ENCODE measurements around the gene ALOX12B. TPM values are rescaled to one million over a fixed set of nuclear protein-coding genes. Genes with fewer than 3 reads are reported as not detected.
"Not testable (repeated sequence)": the region's sequence is repeated elsewhere in the genome, so short reads cannot be mapped to it uniquely, and the experiment has no call there.

The ALOX12B gene
- total RNA-seq, 1 experiment from 2014 or later: not detected

DNA sequence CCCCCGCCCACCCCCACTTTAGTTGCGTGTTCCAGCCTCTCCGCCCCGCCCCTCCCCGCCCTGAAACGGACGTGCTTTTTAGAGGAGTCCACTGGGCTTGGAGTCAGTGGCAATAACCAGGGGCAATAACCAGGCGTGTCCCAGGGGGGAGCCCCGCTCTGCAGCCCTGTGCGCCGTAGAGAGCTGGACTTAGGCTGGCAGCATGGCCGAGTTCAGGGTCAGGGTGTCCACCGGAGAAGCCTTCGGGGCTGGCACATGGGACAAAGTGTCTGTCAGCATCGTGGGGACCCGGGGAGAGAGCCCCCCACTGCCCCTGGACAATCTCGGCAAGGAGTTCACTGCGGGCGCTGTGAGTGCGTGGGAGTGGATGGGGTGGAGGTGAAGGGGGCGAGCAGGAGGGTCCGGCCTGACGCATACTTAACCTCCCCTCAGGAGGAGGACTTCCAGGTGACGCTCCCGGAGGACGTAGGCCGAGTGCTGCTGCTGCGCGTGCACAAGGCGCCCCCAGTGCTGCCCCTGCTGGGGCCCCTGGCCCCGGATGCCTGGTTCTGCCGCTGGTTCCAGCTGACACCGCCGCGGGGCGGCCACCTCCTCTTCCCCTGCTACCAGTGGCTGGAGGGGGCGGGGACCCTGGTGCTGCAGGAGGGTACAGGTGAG, 48.4 kb downstream of the ALOX12B start, which contains the start of gene ALOX15B:
Gene ALOX15B (plus strand): TSS at position 106 of the 657 bp plus-strand sequence. CDS start 97 bp downstream, at position 203.
- DNase-seq: peak; percentile 87
- no peaks in the 10 kb centered on the region for H3K36me3 ChIP-seq (replicated peaks; ENCODE audit: control insufficient read depth, insufficient read depth, low read length)
- H3K4me3 ChIP-seq (ENCODE audit: insufficient read depth, low read depth, low read length): peak within 1 kb of the TSS; percentile 41; the same call in 1 of the 2 replicates
- peaks cover 3% of the 10 kb centered on the region; the same call in 1 of the 2 replicates for H3K27me3 ChIP-seq (ENCODE audit: control insufficient read depth, insufficient read depth, low read length)

DNA sequence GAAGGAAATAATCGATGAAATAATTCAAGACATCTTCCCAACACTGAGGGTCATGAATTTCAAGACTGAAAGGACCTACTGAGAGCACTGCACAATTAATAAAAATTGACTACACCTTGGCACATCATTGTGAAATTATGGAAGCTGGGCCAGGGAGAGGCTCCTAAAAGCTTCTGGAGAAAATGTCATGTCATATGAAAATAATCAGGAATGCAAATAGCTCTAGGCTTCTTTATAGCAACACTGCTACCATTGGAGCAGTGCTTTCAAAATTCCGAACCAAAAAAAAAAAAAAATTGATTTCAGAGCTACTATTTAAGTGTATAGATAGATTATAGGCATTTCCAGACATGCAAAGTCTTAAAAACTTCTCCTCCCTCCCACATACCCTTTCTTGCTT, 55.1 kb downstream of the ALOX12B start:
- Histone ChIP-seq H3K27me3 (ENCODE audit: control insufficient read depth, insufficient read depth, low read length) (peaks cover 5% of the 10 kb centered on the region; the same call in 1 of the 2 replicates), H3K4me3 (ENCODE audit: insufficient read depth, low read depth, low read length) (no peak overlapping the region), H3K36me3 (replicated peaks; ENCODE audit: control insufficient read depth, insufficient read depth, low read length) (no peaks in the 10 kb centered on the region)
- DNase-seq: no peak

DNA sequence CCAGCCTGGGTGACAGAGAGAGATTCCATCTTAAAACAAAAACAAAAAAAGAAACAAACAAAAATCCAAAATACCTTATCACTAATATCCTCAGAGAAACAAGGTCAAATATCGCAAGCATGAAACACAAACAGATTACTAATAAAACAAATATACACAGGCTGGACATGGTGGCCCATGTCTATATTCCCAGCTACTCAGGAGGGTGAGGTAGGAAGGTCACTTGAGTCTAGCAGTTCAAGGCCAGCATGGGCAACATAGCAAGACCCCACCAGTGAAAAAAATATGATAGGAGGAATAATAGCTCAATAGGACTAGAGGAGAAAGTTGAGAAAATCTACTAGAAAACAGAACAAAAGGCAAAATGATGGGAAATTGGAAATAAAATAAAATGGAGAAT, 55.6 kb downstream of the ALOX12B start:
- no peak overlapping the region for H3K4me3 ChIP-seq (ENCODE audit: insufficient read depth, low read depth, low read length)
- H3K36me3 ChIP-seq (replicated peaks; ENCODE audit: control insufficient read depth, insufficient read depth, low read length): no peaks in the 10 kb centered on the region
- DNase-seq: no peak
- H3K27me3 ChIP-seq (ENCODE audit: control insufficient read depth, insufficient read depth, low read length): peaks cover 5% of the 10 kb centered on the region; the same call in 1 of the 2 replicates

DNA sequence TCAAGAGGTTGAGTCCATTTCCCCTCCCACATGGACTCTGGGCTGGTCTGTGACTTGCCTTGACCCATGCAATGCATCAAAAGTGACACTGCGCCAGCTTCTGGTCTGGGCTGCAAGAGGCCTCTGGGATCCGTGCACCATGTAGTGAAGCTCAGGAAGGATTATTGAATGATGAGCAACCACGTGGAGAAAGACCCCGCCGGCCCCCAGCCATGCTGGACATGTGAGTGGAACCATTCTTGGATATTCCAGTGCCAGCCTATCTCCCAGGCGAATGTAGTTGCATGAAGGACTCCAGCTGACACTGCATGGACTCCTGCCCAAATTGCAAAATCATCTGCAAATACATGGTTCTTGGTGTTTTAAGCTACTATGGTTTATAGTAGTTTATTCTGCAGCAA, 56.3 kb downstream of the ALOX12B start:
- H3K36me3 ChIP-seq (replicated peaks; ENCODE audit: control insufficient read depth, insufficient read depth, low read length): no peaks in the 10 kb centered on the region
- no peak overlapping the region for H3K4me3 ChIP-seq (ENCODE audit: insufficient read depth, low read depth, low read length)
- DNase-seq: no peak
- H3K27me3 ChIP-seq (ENCODE audit: control insufficient read depth, insufficient read depth, low read length): peaks cover 5% of the 10 kb centered on the region; the same call in 1 of the 2 replicates

DNA sequence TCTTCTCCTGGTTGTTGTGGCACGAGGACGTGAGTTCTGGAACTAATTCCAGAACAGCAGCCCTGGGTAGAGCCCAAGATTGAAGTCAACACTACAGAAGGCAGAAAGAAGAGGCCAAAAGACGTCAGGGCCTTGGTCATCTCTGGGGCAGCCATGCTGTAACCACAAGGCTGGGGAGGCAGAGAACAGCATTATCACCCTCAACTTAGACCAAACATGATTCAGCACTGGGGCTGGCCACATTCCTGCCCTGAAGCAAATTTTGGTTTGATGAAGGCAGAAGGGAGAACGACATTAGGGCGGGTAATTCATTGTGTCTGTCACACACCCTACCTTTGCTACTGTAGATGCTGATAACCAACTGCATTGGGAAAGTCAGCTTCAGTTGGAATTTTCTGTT, 58.4 kb downstream of the ALOX12B start:
- peaks cover 5% of the 10 kb centered on the region; the same call in 1 of the 2 replicates for H3K27me3 ChIP-seq (ENCODE audit: control insufficient read depth, insufficient read depth, low read length)
- no peaks in the 10 kb centered on the region for H3K36me3 ChIP-seq (replicated peaks; ENCODE audit: control insufficient read depth, insufficient read depth, low read length)
- no peak for DNase-seq
- H3K4me3 ChIP-seq (ENCODE audit: insufficient read depth, low read depth, low read length): no peak overlapping the region

DNA sequence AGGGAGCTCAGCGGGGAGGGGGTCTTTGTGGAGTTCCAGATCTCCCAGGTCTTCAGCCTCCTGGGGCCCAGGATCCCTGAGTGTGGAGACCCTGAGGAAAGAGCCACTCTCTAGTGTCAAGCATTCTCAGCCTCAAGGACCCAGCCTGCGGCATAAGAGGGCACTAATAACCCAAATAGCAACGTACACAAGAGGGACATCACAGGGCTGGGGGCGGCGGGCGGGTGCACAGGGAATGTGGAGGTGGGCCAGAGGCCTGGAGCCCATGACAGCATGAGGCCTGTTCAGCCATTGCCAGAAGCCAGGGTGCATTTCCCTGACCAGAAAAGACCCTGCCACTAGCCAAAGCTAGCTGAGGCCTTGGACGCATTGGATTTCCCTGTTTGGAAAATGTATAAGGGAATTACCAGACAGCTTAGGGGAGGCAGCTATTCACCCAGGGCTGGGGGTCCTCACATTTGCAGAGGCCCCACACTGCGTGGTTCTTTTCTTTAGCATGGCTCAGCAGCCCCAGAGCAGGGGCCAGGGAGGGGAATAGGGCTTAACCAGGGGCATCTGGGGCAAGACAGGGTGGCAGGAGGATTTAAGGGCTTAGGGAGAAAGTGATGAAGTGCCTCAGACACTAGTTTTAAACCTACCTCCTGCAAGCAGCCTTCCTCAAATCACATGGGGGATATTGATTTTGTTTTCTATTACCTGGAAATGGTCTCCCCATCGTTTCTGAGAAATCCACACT, 62.2 kb downstream of the ALOX12B start:
- Histone ChIP-seq H3K4me3 (ENCODE audit: insufficient read depth, low read depth, low read length) (no peak overlapping the region), H3K36me3 (replicated peaks; ENCODE audit: control insufficient read depth, insufficient read depth, low read length) (no peaks in the 10 kb centered on the region), H3K27me3 (ENCODE audit: control insufficient read depth, insufficient read depth, low read length) (peaks cover 5% of the 10 kb centered on the region; the same call in 1 of the 2 replicates)
- no peak for DNase-seq

DNA sequence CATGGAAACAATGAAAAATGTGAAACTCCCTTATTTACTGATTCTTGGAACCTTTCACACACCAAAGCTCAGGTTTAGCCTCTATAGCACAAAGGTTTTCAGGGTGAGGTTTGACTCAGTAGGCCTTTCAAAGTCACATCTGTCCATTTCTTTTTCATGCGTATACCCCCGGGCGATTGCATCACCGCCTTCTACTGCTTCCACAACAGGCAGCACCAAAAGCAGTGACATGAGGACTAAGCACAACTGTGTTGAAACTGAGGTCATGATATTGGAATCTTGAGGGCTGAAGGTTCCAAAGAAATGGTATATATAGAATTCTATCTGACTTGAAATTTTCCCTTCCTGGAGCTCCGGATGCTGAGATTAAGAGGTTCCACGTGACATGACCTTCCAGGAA, 63.4 kb downstream of the ALOX12B start:
- H3K27me3 ChIP-seq (ENCODE audit: control insufficient read depth, insufficient read depth, low read length): not testable (repeated sequence)

More for the DNA sequence above, 63.4 kb downstream of the ALOX12B start:
- not testable (repeated sequence) for H3K36me3 ChIP-seq (replicated peaks; ENCODE audit: control insufficient read depth, insufficient read depth, low read length); H3K4me3 ChIP-seq (ENCODE audit: insufficient read depth, low read depth, low read length); DNase-seq

Other genes starting within 250 kb of the ALOX12B start
- gene TMEM88, start 232.7 kb downstream of the ALOX12B start, total RNA-seq (2014; rRNA removed; shearing (Covaris generic)): 7.2 and 27.0 TPM in 2 replicates
- 59.0 and 81.9 TPM in 2 replicates for gene NAA38, start 230.2 kb downstream of the ALOX12B start, total RNA-seq (2014; rRNA removed; shearing (Covaris generic))
- 10.2 and 10.3 TPM in 2 replicates for gene CYB5D1, start 229.7 kb downstream of the ALOX12B start, total RNA-seq (2014; rRNA removed; shearing (Covaris generic))
- gene CHD3, start 198.9 kb downstream of the ALOX12B start, total RNA-seq (2014; rRNA removed; shearing (Covaris generic)): 30.1 TPM in 2 replicates
- 0.17 and 2.0 TPM in 2 replicates for gene RNF227, start 171.4 kb downstream of the ALOX12B start, total RNA-seq (2014; rRNA removed; shearing (Covaris generic))
- 0.37 TPM in 1 of 2 replicates, not detected in the other for gene KCNAB3, start 157.9 kb downstream of the ALOX12B start, total RNA-seq (2014; rRNA removed; shearing (Covaris generic))
- 8.1 and 12.0 TPM in 2 replicates for gene TRAPPC1, start 155.8 kb downstream of the ALOX12B start, total RNA-seq (2014; rRNA removed; shearing (Covaris generic))
- gene CNTROB, start 155.5 kb downstream of the ALOX12B start, total RNA-seq (2014; rRNA removed; shearing (Covaris generic)): 5.5 and 6.8 TPM in 2 replicates
- gene GUCY2D, start 85.1 kb downstream of the ALOX12B start, total RNA-seq (2014; rRNA removed; shearing (Covaris generic)): not detected in 2 replicates
- not detected in 2 replicates for gene ALOX15B, start 48.7 kb downstream of the ALOX12B start, total RNA-seq (2014; rRNA removed; shearing (Covaris generic))
- gene ALOXE3, start 30.8 kb upstream of the ALOX12B start, total RNA-seq (2014; rRNA removed; shearing (Covaris generic)): not detected in 2 replicates
- 1.3 and 2.1 TPM in 2 replicates for gene HES7, start 36.4 kb upstream of the ALOX12B start, total RNA-seq (2014; rRNA removed; shearing (Covaris generic))
- 19.2 and 32.4 TPM in 2 replicates for gene PER1, start 64.7 kb upstream of the ALOX12B start, total RNA-seq (2014; rRNA removed; shearing (Covaris generic))
- 7.3 and 10.5 TPM in 2 replicates for gene VAMP2, start 75.2 kb upstream of the ALOX12B start, total RNA-seq (2014; rRNA removed; shearing (Covaris generic))
- gene TMEM107, start 88.7 kb upstream of the ALOX12B start, total RNA-seq (2014; rRNA removed; shearing (Covaris generic)): 27.7 and 40.7 TPM in 2 replicates
- gene BORCS6, start 102.5 kb upstream of the ALOX12B start, total RNA-seq (2014; rRNA removed; shearing (Covaris generic)): 9.9 and 10.7 TPM in 2 replicates
- gene AURKB, start 122.9 kb upstream of the ALOX12B start, total RNA-seq (2014; rRNA removed; shearing (Covaris generic)): 209 and 254 TPM in 2 replicates
- 14.1 and 14.3 TPM in 2 replicates for gene CTC1, start 160.3 kb upstream of the ALOX12B start, total RNA-seq (2014; rRNA removed; shearing (Covaris generic))
- gene PFAS, start 161.6 kb upstream of the ALOX12B start, total RNA-seq (2014; rRNA removed; shearing (Covaris generic)): 101 and 122 TPM in 2 replicates
- 12.7 TPM in 2 replicates for gene RANGRF, start 201.0 kb upstream of the ALOX12B start, total RNA-seq (2014; rRNA removed; shearing (Covaris generic))
- gene SLC25A35, start 207.7 kb upstream of the ALOX12B start, total RNA-seq (2014; rRNA removed; shearing (Covaris generic)): 2.3 and 5.6 TPM in 2 replicates
- 1.00 and 1.6 TPM in 2 replicates for gene ARHGEF15, start 222.5 kb upstream of the ALOX12B start, total RNA-seq (2014; rRNA removed; shearing (Covaris generic))